ENCODE data around the gene FXYD4.

The FXYD4 gene

DNA sequence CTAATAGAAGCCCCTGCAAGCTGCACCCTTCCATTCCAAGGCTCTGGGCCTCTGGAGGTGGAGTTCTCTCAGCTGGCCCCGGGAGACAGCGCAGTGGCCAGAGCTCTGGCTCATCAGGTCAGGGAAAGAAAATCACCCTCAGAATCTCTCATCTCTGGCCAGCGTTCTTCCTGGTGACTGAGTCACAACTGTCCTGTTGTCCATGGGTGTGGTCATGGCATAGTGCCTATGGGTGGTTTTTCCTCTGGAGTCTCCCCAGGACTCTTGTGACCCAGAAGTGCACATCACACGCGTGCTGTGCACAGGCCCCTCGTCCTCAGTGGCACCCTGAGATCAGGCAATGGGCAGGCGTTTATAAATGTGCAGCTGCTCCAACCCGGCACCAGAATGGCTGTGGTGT, 27.4 kb upstream of the FXYD4 start:
- DNase-seq (ENCODE audit: low spot score): peak; percentile 22

DNA sequence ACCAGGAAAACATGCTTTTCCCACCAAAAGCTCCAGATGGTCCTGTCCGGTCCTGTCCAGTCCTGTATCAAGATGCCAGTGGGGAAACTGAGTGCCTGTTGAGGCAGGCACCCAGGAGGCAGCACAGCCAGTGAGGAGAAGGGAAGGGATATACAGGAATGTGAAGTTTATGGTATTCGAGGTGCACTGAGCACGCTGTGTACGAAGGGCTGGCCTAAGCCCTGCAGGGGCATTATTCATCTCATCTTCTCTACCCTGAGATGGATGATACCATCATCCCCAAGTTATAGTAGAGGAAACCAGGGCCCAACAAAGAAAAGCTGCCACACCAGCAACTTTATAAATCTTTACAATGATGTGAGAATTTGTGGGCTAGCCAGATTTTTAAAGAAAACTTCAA, 23.4 kb upstream of the FXYD4 start:
- DNase-seq (ENCODE audit: low spot score): no peak

DNA sequence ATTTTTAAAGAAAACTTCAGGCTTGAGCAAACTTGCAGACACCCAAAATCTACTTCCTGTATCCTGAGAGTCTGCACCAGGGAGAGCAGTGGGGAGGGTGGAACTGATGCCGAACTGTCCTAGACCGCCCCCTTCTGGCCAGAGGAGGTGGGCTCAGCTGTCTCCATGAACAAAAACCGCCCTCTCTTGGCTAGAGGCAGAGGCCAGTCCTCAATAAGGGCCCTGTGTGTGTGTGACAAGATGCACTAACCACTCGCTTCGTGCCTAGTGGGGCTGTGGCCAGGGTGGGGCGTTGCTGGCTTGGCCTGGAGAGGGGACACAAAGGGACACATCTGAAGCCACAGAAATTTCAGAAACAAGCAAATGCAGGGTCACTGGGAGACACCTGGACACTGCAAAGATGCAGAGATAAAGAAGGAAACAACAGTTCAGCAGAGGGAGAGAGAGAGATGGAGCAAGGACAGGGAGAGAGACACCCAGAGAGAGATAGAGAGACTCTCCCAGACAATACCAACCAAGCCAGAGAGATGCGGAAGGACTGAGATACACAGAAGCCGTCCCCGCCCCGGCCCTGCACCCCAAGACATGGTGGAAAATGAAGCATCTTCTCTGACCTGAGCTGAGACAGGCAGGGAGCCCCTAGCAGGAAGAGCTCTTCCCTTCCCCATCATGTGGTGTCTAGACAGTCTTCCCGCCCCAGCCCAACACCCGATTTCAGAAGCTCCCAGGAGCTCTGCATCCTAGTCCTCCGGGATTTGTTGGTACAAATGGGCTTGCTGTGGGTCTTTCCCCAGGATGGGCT, 22.7 kb upstream of the FXYD4 start:
- DNase-seq (ENCODE audit: low spot score): peak; percentile 95

DNA sequence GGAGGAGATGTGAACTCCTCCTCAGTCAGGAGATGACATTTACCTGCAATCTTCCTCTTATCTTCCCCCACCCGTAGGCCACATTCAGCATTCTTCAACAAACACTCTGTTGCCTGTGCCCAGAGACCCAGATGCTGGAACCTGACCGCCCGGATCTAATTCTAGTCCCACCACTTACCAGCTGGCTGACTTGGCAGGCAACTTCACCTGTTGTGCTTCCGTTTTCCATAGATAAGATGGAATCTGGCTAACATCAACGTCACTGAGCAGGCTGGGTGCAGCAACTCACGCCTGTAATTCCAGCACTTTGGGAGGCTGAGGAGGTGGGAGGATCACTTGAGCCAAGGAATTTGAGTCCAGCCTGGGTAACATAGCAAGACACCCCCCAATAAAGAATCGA, 21.3 kb upstream of the FXYD4 start:
- DNase-seq (ENCODE audit: low spot score): no peak

DNA sequence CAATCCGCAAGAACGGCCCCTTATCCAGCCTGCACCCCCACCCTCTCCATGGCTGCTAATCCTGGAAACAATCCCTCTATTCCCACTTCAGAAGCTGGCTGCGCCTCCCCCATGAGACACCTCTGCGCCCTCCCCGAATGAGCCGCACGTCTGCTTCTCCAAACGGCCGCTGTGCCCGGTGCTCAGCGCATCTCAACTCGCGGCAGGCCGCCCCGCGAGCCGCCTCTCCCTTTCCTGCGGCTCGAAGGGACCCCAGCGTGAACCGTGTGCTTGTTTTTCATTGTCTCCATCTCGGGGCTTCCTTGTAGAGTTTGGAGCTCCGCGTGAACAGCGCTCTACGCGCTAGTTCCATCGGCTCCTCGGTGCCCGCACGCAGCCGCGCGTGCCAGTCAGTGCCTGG, 20.8 kb upstream of the FXYD4 start:
- no peak for DNase-seq (ENCODE audit: low spot score)

DNA sequence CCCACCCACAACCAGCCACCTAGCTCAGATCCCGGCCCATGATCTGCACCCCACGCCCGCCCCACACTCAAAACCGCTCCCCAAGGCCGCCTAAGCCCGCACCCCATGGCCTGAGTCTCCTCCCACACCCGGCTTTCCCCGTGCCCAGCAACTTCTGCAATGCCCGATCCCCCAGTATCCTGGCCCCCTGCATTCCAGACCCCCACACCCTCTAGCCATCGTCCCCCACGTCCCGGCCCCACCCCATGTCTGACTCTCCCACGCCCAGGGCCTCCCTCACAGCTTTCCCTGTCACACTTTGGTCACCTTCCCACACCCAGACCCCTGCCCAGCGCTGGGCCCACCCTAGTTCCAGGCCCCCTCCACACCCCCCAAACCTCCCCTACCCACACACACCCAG, 20.1 kb upstream of the FXYD4 start:
- no peak for DNase-seq (ENCODE audit: low spot score)

DNA sequence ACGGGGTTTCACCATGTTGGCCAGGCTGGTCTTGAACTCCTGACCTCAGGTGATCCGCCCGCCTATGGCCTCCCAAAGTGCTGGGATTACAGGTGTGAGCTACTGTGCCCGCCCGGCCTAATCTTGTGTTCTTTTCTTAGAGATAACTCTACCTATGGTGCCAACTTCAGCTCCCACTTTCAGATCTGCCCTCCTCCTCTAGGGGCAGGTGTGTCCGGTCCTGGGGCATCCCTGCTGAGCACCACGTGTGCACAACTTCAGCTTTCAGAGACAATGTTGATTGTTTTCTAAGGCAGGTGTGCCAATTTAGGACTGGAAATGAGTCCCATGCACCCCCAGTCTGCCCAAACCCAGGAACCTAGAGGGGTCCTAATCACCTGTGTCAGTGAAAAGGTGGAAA, 18.5 kb upstream of the FXYD4 start:
- DNase-seq (ENCODE audit: low spot score): no peak

DNA sequence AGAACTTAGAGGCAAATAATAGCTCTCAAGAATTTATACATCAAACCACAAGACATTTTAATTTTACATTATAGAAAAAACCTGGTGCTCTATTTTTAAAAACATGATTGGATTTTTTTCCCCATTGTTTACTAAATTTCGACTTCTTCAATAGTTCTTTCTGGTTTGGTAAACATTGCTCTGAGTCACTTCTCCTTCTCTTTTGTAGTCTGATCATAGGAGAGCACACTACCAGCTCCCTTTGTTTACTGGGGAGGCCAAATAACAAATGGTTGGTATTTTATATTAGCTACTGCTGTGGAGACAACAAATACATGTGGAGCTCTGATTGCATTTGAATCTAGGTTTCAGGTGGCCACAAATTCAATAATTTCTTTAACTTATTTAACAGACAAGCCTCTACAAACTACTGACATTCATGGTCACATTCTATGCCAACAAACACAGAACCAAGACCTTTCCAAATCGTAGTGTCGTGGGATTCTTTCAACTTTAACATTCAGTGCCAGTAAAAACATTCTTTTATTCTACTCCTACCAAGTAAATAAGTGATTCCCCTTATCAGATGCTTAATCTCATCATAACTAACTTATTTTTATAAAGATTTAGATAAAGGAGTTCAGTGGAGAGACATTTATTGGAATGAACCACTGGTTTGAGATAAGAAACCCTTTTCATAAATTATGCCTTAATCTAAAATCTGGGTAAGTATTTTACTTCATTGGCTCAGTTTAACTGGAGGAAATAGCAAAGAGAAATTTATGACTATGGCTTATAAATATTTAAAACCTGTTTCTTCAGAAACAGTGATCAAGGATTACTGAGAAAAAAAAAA, 17.7 kb upstream of the FXYD4 start:
- DNase-seq (ENCODE audit: low spot score): no peak

DNA sequence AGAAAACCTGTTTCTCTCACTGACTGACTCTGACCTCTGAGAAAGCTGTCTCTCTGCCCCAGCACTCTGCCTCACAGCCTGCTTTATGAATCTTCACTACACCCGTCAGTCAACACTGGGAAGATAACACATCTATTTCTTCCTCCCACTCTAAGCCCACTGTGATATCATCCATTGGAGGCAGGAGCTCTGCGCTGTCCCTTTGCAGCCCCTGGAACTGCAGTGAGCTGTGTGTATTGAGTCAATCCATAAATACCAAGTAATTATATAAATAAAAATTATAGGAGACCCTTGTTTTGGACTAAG, 17.2 kb upstream of the FXYD4 start:
- DNase-seq (ENCODE audit: low spot score): no peak

DNA sequence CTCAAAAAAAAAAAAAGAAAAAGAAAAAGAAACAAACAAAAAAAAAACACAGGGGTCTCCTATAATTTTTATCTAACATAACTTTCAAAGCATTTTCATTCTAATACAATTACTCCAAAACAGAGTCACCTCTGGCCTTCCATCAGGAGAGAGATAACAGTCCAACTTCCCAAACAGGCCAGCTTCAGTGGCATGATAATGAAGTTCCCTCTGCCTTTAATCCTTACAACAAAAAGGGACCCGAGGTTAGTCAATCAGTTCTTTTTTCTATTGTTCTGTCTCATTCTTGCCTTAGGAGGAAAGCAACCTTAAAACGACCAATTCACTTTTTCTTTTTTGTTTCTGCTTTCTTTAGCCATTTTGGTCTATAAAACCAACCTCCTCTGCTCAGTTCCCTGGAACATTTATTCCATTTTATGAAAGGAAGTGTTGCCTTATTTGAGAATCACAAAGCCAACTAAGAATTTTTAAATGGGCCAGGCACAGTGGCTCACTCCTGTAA, 16.5 kb upstream of the FXYD4 start:
- DNase-seq (ENCODE audit: low spot score): no peak

DNA sequence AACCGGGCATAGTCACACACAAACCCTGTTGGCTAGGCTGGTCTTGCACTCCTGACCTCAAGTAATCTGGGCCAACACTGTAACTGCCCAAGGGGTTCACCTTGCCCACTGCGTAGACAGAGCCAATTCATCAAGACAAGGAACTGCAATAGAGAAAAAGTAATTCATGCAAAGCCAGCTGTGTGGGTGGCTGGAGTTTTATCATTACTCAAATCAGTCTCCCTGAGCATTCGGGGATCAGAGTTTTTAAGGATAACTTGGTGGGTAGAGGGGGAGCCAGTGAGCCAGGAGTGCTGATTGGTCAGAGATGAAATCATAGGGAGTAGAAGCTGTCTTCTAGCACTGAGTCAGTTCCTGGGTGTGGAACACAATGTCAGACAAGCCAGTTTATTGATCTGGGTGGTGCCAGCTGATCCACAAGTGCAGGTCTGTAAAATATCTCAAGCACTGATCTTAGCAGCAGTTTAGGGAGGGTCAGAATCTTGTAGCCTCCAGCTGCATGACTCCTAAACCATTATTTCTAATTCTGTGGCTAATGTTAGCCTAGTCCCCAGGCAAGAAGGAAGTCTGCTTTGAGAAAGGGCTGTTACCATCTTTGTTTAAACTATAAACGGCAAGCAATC, 15.6 kb upstream of the FXYD4 start:
- no peak for DNase-seq (ENCODE audit: low spot score)

DNA sequence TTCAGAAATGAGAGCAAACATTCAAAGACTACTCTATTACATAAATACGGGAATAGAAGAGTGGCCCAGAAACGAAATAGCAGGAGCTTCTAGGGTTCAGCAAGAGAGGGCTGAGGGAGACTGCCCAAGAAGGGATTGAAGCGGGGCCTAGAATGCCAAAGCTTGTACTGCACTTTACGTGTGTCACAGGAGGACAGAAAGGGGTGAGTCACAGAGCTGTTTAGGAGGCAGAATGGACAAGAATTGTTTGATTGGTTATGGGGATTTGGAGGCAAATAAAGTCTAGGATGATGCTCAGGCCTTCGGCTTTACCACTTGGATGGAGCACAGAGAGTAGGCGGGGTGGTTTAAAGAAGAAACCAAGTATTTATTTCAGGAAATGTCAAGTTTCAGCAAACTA, 11.3 kb upstream of the FXYD4 start:
- no peak for DNase-seq (ENCODE audit: low spot score)

DNA sequence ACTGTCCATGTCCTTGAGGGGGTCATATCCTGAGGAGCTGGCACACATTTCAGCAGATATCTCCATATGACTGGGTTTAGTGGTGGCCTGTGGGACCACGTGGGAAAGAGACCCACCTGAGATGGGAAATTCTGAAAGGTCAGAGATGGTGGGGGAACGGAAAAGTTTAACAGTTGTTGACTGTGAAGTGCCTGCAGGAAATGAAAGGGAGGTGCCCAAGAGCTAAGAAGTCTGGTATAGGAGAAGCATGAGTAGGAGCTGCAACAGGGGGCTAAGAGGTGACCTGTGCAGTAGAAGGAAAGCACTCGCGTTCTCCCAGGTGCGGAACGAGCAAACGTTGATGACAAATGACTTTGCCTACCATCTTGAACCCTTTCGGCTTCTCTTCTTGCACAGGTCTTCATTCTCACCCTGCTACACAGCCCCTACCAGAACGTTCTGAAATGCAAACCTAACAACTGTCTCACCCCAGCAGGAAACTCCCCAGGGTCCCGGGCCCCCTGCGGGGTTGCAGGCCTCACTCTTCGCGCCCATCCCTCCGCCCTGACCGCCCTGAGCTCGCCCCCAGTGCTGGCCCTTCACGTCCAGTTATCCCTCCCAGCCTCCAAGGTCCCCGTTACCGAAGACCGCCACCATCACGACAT, 9.8 kb upstream of the FXYD4 start:
- DNase-seq (ENCODE audit: low spot score): no peak

DNA sequence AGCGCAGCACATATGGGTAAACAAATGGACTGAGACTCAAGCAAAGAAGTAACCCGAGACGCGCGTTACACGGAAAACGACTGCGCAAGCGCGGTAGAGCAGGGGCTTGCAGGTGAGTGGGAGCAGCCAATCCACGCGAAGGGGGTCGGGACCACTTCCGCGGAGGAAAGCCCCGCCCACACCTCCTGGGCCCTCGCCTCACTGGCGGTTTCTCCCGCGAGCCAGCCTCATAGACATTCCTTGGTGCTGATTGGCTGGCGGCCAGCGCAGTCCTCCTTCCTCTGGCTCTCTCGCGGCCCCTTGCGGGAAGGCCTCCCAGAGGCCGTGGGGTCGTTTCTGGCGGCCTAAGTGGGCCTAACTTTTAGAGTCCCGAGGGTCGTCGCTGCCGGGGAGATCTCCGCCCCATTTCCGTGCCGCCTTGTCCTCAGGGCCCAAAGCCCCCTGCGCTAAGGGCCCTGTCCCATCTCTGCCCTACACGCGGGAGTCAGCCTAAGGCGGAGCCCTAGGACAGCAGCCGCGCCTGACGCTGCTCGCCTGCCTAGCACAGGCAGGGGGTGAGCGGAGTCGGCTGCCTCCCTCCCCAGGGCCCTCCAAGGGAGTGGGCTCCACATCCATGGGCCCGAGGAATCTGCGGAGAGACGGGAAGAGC, 9.1 kb upstream of the FXYD4 start:
- DNase-seq (ENCODE audit: low spot score): peak; percentile 83

DNA sequence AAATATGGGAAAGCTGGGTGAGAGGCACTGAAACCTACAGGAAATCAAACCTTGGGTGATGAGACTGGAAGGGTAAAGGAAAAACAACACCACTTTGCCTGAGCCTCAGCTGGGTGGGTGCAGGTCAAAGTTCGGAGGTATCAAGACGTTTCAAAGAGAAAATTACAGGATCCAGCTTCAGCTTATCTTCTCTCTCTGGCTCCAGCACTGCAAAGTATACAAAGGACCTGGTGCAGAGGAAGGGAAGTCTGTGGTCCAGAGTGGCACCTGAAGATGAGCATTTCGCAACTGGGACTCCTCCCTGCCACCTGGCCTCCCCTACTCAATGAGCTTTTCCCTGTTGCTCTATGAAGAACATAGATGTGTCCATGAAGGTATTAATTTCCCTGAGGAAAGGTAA, 6.4 kb upstream of the FXYD4 start:
- no peak for DNase-seq (ENCODE audit: low spot score)

DNA sequence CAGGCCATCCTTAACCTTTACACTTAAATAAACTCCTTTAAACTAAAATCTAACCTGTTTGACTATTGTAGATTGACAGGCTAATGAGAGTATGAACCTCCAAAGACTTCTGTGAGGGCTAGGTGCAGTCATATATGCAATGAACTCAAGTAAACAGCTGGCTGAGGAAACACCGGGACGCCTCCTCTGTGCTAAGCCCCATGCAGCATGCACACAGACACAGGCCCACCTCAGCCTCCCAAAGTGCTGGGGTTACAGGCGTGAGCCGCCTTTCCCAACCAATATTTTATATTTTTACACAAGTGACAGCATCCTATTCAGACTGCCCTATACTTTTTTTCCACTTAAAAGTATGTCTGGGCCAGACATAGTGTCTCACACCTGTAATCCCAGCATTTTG, 1.5 kb upstream of the FXYD4 start:
- DNase-seq (ENCODE audit: low spot score): no peak

DNA sequence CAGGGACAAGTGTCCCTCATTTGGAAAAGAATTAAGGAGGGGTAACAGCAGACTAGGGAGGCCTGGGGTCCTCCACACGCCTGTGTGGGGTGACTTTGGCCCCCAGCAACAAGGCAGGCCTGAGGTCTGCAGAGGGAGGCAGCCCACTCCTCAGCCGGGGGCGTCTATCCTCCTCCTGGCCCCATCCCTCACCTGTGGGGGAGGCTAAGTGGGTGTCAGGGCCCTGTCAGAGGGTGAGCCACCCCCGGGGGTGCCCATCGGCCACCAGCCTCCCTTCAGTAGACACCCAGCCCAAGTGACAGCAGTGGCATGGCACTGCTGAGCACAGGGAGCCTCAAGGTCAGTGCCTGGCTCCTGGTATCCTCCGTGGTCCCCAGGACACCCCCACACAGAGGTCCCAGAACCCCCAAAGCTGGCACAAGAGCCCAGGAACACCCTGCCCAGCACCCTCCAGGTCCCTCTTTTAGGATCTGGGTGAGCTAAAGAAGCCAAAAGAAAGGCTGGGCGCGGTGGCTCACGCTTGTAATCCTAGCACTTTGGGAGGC, 693 bp upstream of the FXYD4 start:
- DNase-seq (ENCODE audit: low spot score): no peak

DNA sequence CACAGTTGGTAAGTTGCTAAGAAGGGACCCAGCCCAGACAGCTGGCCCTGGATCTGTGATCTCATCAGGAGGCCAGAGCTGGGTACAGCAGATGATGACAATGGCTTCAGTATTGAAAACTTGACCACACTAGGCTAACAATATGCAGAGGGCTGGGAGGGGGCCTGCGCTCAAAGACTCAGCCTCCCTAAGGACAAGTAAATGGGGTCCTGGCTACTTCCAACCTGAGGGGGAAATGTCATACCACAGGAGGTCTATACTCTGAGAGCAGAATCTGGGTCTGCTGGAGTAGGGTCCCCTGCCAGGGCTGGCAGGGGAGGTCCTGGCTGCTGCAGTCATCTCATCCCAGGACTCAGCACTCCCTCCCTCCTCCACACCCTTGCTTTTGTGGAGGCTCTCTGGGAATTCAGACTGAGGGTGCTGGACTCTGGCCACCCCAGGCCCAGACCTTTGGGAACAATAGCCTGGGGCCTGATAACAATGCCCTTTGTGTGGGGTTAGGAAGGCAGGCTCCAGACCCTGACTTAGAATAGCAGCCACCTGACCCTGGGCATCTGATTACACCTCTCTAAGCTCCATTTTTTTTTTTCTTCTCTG, 1.4 kb downstream of the FXYD4 start:
- DNase-seq (ENCODE audit: low spot score): no peak

DNA sequence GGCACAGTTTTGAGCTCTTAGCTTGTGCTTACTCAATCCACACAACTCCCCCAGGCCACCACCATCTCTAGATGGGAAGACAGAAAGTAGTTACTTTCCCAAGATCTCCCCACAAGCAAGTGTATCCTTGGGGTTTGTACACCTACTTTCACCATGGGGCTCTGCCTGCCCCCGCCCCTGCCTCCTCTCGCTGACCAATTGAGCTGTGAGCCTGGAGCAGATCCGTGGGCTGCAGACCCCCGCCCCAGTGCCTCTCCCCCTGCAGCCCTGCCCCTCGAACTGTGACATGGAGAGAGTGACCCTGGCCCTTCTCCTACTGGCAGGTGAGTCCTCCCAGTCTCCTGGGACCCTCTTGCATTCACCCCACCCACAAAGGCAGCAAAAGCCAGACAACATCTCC, 2.0 kb downstream of the FXYD4 start:
- no peak for DNase-seq (ENCODE audit: low spot score)

DNA sequence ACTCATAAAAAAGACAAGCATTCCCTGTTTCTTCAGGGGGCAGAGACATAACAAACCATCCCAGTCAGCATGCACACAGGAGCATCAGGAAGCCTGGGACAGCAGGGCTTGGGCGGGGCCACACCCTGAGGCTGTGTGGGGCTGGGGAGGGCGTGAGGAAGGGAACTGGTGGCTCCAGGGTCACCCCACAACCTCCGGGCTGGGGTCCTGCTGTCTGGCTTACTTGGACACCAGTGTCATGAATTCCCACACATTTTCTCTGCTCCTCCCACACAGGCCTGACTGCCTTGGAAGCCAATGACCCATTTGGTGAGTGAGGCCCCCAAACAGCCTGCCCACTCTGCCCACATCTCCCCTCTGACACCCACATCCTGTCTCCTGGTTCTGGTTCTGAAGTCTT, 2.8 kb downstream of the FXYD4 start:
- no peak for DNase-seq (ENCODE audit: low spot score)

DNA sequence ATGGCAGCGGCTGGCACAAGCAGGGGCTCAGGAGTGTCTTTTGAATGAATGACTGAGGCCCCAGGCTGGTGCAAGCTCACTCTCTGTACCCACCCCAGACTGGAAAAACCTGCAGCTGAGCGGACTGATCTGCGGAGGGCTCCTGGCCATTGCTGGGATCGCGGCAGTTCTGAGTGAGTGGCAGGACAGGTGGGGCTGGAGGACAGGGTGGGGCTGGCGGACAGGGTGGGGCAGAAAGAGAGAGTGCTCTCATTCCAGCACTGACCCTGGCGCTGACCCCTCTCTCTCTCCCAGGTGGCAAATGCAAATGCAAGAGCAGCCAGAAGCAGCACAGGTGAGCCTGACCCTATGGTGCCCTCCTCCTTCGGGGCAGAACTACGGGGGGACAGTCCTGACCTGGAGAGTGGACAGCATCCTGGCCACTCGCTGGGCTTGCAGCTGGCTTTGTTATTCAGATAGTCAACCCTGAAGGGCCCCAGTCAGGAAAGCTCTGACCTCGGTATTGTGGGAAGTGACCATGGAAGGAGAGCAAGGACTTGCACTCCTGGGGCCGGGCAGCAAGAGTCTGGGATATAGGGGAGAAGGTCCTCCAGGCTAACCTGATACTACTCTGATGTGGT, 4.1 kb downstream of the FXYD4 start:
- no peak for DNase-seq (ENCODE audit: low spot score)
